Superior temporal gyrus (tissue), 1 donor: Measurements from ENCODE around the gene PSTPIP2.
"Not testable (repeated sequence)": the region's sequence is repeated elsewhere in the genome, so short reads cannot be mapped to it uniquely, and the experiment has no call there.

ENCODE experiments used
- DNase-seq: peaks from one replicate; pipeline ENCODE4 v3.0.0-alpha.2; 2016; ENCODE audit errors: extremely low spot score

Gene PSTPIP2

DNA sequence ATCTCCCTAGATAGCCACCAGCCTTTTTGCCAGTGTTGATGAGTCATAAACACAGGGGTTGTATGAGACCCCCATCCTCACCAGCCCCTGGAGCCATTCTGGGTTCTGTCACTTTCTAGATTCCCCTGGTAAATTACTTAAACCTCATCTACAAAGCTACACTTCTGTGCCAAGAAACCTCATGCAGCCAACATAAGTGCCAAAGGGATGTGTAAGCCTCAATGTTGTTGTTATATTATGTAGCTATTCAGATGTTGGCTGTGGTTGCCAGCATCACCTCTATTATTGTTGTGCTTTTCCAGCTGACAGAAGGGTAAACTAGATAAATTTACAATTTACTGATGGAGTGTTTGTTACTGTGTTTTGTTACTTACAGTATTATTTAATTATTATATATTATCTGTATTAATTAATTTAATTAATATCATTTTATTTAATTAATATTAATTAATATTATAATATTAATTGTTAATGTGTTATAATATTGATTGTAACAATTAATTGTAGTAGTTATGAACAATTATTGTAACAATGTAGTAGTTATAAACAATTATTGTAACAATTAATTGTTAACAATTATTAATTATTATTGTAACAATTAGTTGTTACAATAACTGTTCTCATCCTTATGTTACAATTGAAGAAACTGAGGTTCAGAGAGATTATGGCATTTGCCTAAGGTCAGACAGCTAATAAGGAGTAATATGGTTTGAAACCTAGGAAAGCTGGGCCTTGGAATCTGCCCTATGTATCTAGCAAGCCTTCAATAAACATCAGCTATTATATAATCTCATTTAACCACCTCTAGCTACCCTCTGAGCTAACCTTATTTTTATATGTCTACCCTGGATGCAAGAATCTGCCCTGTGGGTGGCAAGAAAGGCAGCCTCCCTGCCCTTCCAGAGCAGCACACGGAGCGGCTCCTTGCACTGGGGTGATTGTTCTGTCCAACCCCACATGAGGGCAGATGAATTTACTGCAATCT lies 36.1 kb downstream of the PSTPIP2 start:
- DNase-seq: no peak

- DNase-seq: no peak
Observed at GRCh38 chr18:46034230-46034629, 37.8 kb downstream of the PSTPIP2 start.

- no peak for DNase-seq
Observed at GRCh38 chr18:46031741-46032140, 40.3 kb downstream of the PSTPIP2 start.

- no peak for DNase-seq
Observed at GRCh38 chr18:46028536-46028891, 43.5 kb downstream of the PSTPIP2 start.

GRCh38 chr18:46019936-46020335 lies 52.1 kb downstream of the PSTPIP2 start:
- DNase-seq: no peak

DNA sequence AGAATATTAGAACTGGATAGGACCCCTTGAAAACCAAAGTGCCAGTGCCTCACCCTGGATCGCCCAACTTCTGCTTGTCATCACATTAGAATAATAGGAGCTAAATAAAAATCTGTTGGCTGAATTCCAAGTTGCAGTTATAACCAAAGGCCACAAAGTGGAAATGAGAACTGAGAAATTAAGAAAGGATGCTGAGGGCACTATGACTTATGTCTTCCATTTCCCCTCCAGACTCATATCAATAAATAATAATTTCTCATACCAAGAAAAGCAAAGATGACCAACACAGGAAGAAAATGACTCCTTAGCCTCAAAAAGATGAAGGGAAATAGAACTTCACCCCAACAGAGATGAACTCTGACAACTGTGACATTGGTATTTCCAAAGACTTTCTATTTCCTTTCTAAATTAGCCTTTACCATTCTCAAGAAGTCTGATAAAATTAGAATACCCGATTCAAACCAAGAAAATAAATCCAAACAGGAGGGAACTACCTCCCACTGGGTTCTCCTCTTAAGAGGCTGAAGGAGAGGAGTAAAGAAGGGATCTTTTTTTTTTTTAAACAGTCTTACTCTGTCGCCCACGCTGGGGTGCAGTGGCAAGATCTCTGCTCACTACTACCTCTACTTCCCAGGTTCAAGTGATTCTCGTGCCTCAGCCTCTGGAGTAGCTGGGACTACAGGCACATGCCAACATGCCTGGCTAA lies 58.4 kb downstream of the PSTPIP2 start:
- no peak for DNase-seq

DNA sequence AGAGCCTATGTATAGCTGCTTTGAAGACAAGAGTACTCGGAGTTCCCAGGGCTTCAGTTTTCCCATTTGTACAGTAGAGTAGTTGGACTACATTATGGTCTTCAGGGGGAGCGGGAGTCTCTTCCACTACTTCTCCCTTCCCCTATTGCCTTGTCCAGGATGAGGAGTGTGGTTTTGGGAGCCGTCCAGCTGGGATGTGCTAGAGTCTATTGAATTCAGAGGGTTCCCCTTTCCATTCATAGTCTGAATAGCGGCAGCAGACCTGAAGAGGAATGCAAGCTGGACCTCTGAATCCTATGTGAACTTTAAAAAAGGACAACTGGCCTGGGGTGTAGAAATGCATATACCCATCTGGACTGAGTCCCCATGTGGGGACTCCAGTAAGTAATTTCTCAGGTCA lies 61.4 kb downstream of the PSTPIP2 start:
- no peak for DNase-seq

DNA sequence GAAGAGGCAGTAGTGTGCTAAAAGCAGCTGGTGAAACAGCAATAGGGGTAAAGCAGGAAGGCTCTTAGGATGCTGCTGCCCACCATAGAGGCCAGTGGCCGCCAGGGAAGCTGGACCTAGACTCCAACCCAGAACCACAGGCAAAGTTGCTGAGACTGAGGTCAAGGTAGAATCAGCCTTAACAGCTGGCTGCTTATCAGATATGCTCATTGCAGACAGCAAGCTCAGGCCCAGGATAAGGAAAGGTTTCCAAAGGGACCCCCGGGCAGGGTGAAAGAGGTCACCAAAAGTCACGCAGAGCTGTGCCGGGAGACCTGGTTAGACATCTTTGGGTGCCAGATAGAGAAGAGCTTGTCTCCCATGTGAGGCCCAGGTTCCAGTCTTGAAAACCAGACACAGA lies 62.0 kb downstream of the PSTPIP2 start:
- no peak for DNase-seq

- DNase-seq: no peak
Observed at GRCh38 chr18:46009125-46009840, 62.8 kb downstream of the PSTPIP2 start.

- no peak for DNase-seq
Observed at GRCh38 chr18:46008531-46008930, 63.5 kb downstream of the PSTPIP2 start.

DNA sequence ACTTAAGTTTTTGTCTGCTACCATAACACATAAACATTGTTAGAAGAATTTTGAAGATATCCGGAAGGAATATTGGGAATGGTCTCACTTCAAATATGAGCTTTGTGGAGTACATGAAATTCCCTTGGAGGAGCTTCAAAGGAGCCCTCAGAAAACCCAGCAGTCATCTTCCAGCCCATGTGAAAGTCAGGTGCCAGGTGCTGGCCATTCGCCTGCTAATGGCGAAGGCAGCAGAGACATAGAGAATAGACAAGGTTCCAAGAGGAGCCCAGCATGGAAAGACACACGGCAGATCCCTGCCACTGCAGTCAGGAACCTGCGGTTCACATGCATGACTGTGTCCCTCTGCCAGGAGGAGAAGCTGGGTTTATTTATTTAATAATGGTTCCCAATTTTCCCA lies 64.9 kb downstream of the PSTPIP2 start:
- DNase-seq: no peak

DNA sequence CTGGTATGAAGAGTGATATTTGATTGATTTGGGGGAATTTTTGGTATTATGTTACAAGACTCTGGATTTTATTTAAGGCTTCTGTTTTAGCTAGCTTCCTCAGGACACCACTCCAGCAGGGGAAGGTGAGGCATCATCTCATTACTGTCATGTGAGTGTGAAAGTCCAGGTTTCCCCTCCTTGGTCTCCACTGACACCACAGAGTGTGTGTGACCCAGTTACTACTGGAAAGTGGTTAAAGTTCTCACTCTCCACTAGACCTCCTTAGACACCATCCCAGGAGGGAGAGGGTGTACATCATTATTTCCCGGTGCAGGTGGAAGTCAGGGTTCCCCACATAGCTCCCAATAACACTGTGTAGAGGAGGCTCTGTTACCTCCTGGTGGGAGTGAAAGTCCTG lies 69.1 kb downstream of the PSTPIP2 start:
- DNase-seq: no peak

DNA sequence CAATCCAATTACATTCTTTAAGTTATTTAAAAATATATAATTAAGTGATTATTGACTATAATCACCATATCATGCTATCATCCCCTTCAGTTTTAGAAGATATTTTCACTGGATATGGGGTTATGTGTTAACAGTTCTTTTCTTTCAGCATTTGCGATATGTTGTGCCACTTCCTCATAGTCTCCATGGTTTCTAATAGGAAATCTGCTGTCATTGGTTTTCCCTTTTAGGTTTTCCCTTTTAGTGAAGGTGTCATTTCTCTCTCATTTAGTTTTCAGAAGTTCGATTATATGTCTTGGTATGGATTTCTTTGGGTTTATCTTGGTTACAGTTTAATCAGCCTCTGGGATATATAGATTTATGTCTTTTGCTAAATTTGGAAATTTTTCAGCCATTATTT lies 70.2 kb downstream of the PSTPIP2 start:
- no peak for DNase-seq

DNA sequence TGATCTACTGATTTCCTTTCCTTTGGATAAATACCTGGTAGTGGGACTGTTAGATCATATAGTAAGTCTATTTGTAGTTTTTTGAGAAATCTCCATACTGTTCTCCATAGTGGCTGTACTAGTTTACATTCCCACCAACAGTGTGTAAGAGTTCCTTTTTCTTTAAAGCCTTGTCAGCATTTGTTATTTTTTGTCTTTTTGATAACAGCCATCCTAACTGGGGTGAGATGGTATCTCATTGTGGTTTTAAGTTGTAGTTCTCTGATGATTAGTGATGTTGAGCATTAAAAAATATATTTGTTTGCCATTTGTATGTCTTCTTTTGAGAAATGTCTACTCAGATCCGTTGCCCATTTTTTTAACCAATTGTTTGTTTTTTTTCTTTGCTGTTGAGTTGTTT lies 71.0 kb downstream of the PSTPIP2 start:
- no peak for DNase-seq

GRCh38 chr18:45999536-45999935 lies 72.5 kb downstream of the PSTPIP2 start:
- no peak for DNase-seq

DNA sequence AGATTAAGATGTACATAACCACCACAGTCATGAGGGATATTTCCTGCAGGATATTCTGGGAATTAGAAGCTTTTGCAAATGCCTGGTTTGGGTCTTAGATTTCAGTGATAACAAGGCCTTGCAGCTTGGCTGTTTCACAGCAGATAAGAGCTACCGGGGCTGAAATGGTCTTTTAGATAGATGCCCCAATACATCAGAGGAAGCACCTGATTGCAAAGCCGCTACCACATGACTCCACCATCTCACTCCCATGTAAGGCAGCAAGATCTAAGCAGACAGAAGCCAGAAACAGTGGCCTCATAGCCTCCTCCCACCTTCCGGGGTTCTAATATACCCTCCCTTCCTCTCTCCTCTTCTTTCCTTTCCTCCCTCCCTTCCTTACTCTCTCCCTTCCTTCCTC lies 73.8 kb downstream of the PSTPIP2 start:
- no peak for DNase-seq

GRCh38 chr18:45997700-45998151 lies 74.3 kb downstream of the PSTPIP2 start:
- no peak for DNase-seq

DNA sequence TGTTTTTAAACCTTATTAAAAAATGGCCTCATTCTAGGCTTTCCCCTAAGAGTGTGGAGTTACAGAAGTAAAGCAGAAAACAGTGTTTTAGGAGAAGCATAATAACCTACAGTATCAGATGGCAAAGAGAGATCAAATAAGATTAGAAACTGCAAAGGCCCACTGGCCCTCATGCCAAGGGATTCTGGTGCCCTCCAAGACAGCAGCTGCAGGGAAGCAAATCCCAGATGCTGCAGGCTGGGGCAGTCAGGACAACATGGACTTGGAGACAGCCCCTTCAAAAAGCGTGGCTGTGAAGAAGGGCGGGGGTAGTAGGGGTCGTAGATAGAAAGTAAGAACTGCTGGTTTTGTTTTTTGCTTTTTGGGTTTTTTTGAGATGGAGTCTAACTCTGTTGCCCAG lies 76.6 kb downstream of the PSTPIP2 start:
- no peak for DNase-seq

DNA sequence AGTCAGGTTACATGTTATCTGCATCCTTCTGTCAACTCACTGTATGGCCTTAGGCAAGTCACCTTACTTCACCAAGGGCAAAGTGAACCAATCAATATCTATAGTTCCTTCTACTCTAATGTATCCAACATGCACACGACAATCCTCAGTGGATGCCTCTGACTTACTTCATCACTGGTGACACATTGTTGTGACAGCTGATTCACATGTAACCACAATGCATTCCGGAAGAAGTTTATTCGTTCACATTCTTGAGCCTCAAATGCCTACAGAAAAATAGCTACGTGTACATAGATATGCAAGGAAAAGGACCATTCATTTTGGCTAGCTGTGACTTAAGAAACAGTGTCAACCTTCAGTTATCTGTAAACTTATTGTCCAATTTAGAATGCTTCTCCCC lies 78.6 kb downstream of the PSTPIP2 start:
- no peak for DNase-seq

GRCh38 chr18:45992527-45992926 lies 79.5 kb downstream of the PSTPIP2 start:
- not testable (repeated sequence) for DNase-seq

GRCh38 chr18:45991788-45992187 lies 80.3 kb downstream of the PSTPIP2 start:
- no peak for DNase-seq

GRCh38 chr18:45984546-45985235 lies 87.4 kb downstream of the PSTPIP2 start:
- DNase-seq: no peak
